Muscle of leg (tissue), 11 donors: ENCODE measurements around the gene CPXM2. TPM values are rescaled to one million over a fixed set of nuclear protein-coding genes. Genes with fewer than 3 reads are reported as not detected.

Experiments used
- DNase-seq: peaks from one replicate; pipeline ENCODE4 v3.0.0; 2013
- H3K27ac ChIP-seq: one replicate; pipeline ENCODE4 v1.5.1; 2013; ENCODE audit warnings: mild to moderate bottlenecking, low read length, control low read depth
- H3K27me3 ChIP-seq: one replicate; pipeline ENCODE4 v1.6.1; 2013; ENCODE audit warnings: low read length; ENCODE audit not compliant: control insufficient read depth, insufficient read depth
- H3K36me3 ChIP-seq: one replicate; pipeline ENCODE4 v1.6.1; 2013; ENCODE audit warnings: low read length; ENCODE audit not compliant: control insufficient read depth, insufficient read depth
- H3K4me1 ChIP-seq: one replicate; pipeline ENCODE4 v1.6.1; 2013; ENCODE audit warnings: low read length; ENCODE audit not compliant: control insufficient read depth, insufficient read depth
- H3K4me3 ChIP-seq: one replicate; pipeline ENCODE4 v1.5.1; 2013; ENCODE audit warnings: low read length, control low read depth
- H3K9me3 ChIP-seq: replicated peaks from 2 replicates; pipeline ENCODE4 v1.6.1; 2013; ENCODE audit warnings: low read depth, low read length; ENCODE audit not compliant: control insufficient read depth
- WGBS: methylation state at CpG from one replicate; pipeline ENCODE4 v1.1.5; 2013; ENCODE audit warnings: missing lambda C conversion rate; ENCODE audit not compliant: insufficient coverage; 5-methylcytosine and 5-hydroxymethylcytosine counted together
- polyA plus RNA-seq, 8 donors: library from polyadenylated mRNA; unstranded; fragments of 120-200 nt; gene quantifications; one replicate each; pipeline versions ENCODE4 v1.2.1 to v1.2.3, GENCODE V29; 2013; ENCODE audit warnings: inconsistent platforms in 1 of 8, low replicate concordance in 1 of 8; ENCODE audit not compliant: insufficient read length in 8 of 8, insufficient read depth in 1 of 8
- total RNA-seq: library from RNA; stranded (reverse); fragments of 120-200 nt; gene quantifications from one replicate; pipeline ENCODE4 v1.2.4, GENCODE V29; 2013

Gene CPXM2
- total and polyA plus RNA-seq, 9 donors = 0.24 to 12.3 (median 3.3) TPM

DNA sequence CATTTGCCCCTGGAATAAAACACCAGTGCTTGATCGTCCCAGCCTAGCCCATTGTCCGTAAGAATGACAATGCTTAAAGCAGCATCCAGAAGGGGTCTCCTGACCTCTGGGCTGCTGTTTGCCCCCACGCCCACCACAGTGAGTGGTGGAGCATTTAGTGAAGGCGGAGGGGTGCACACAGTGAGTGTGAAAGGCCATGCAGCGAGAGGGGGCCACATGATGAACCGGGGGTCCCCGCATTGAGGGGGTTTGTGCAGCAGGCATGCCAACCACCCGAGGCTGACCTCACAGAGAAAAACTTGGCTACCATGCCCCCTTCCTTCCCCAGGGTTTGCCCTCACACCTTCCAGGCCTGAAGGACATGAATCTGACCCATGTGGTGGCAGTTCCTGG lies 28.4 kb downstream of the CPXM2 start:
- 88% methylated on average over 5 of the region's 8 CpGs for WGBS
- no peaks in the 10 kb centered on the region for H3K9me3 ChIP-seq
- H3K27me3 ChIP-seq = peaks cover 10% of the 10 kb centered on the region
- H3K36me3 ChIP-seq = no peaks in the 10 kb centered on the region
- no peaks in the 10 kb centered on the region for H3K4me1 ChIP-seq
- H3K4me3 ChIP-seq = no peak overlapping the region
- H3K27ac ChIP-seq = no peak overlapping the region
- DNase-seq = no peak

DNA sequence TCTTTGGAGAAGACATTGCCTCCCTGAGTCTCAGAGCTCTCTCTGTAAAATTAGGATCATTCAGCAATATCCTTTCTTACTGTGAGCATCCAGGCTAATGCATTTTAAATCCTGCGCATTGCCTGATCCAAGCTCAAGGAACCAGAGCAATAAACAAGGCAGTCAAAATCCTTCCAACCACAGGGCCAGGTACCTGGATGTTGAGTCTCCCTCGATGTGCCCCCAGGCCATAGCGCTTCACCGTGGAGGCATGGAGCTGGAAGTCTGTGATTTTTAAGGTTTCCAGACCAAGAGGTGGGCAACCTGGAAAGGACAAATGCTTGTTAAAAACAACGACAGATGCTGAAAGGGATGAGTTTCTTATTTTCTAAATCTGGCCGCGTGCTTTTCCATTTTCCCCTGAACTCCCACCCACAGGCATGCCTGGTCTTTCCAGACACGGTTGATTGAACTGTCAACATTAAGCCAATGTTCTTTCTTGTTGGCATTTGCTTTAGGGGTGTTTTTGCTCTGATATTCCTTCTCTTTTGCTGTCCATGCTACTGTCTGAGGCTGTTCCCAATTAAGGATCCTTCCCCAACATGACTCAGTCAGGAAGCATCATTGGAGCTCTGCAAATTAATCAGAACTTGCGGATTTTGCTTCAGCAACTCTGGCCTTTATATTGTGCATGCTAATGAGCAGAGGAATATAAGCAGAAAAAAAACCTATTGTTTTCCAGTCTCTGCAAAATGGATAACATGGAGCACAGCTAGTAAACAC lies 29.0 kb downstream of the CPXM2 start:
- no peaks in the 10 kb centered on the region for H3K9me3 ChIP-seq
- WGBS = 71% methylated on average over 1 of the region's 9 CpGs
- H3K27ac ChIP-seq = no peak overlapping the region
- H3K27me3 ChIP-seq = peaks cover 11% of the 10 kb centered on the region
- DNase-seq = no peak
- H3K36me3 ChIP-seq = no peaks in the 10 kb centered on the region
- H3K4me1 ChIP-seq = peaks cover 3% of the 10 kb centered on the region
- H3K4me3 ChIP-seq = no peak overlapping the region

DNA sequence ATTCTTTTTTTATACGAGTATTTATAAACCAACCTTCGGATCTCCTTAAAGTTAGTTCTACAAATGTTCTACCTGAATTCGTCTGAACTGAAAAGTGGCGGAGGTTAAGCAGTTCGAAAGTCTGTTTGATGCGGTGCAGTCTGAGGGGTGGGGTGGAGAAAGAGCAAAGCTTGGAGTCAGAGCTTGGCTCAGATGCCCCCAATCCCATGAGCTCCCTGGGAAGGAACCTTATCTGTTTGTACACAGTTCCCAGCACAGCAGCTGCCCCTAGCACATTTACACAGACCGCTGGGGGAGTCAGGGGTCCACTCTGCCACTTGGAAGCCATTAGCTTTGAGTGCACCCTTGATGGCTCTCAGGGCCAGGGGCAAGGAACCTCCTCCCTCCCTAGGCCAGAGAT lies 30.8 kb downstream of the CPXM2 start:
- no peaks in the 10 kb centered on the region for H3K36me3 ChIP-seq
- no peak overlapping the region for H3K27ac ChIP-seq
- H3K4me3 ChIP-seq = no peak overlapping the region
- peaks cover 12% of the 10 kb centered on the region for H3K27me3 ChIP-seq
- no peaks in the 10 kb centered on the region for H3K9me3 ChIP-seq
- H3K4me1 ChIP-seq = peaks cover 3% of the 10 kb centered on the region
- no CpG with 5 or more reads among the region's 7 CpGs for WGBS
- DNase-seq = no peak

DNA sequence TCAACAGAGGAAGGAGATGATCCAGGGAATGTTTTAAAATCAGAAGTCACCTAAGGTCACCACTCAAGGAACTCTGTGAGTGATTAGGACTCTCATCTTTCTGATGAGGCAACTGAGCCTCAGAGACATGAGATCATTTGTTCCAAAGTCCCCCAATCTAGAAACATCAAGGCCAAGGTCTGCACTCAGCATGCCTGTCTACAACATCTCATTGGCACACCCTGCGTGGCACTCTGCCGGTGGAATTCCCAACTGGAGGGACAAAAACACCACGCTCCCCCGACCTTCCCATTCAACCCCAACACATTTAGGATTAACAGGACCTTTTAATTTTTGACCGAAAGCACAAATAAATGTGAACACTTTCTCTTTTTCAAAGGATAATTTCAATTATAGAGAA lies 31.4 kb downstream of the CPXM2 start:
- Histone ChIP-seq H3K9me3 (no peaks in the 10 kb centered on the region), H3K36me3 (no peaks in the 10 kb centered on the region), H3K27me3 (peaks cover 15% of the 10 kb centered on the region), H3K4me1 (peaks cover 3% of the 10 kb centered on the region), H3K27ac (no peak overlapping the region), H3K4me3 (no peak overlapping the region)
- WGBS = 100% methylated on average over 2 of the region's 5 CpGs
- no peak for DNase-seq

DNA sequence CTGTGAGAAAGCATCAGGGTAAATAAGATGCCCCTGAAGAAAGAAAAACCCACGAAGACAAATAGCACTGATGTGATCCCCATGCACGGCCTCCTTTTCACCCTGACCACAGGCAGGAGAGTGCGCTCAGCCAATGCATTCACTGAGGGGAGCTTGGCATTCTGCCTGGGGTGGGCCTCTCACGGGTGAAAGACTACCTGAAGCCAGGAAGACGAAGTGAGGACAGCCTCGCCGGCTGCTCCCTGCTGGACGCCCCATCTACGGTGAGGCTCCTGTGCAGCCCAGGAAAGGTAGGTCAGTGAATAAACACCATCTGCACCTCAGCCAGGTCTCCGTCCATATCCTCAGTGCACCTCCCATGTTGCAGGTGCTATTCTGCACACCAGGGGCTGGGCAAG lies 32.0 kb downstream of the CPXM2 start:
- DNase-seq = no peak
- Histone ChIP-seq H3K4me3 (no peak overlapping the region), H3K4me1 (peaks cover 3% of the 10 kb centered on the region), H3K27ac (no peak overlapping the region), H3K9me3 (no peaks in the 10 kb centered on the region), H3K27me3 (peaks cover 15% of the 10 kb centered on the region), H3K36me3 (no peaks in the 10 kb centered on the region)
- WGBS = 73% methylated on average over 9 of the region's 10 CpGs

DNA sequence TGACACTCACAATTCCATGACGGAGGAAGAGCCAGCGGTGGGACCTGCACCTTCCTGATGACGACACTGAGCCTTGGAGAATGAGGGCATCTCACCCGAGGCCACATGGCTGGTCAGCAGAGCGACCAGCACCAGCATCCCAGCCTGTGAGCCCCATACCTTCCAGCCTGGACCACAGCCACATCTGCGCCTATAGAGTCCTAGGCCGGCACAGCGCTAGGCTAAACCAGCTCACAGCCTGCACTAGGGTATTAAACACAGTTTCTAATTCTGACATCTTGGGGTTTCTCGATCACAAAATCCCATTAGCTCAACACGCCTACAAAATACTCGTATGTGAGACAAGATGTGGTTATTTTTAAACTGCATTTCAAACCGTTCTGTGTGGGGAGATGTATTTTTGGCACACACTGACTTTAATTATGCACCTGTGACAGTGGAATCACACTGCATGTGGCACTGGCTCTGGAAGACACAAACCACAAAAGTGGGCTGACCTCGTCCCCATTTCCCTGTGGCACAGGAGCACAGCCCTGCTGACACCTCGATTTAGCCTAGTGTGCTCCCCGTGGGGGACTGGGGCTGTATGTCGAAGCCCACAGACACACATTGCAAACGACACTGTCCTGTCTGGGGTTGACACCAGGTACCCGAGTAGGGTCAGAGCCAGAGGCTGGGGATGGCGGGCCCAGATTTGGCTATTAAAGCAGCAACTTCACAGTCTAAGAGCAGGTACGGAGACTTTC lies 32.5 kb downstream of the CPXM2 start:
- DNase-seq = no peak
- no peak overlapping the region for H3K27ac ChIP-seq
- WGBS = 69% methylated on average over 11 of the region's 20 CpGs

DNA sequence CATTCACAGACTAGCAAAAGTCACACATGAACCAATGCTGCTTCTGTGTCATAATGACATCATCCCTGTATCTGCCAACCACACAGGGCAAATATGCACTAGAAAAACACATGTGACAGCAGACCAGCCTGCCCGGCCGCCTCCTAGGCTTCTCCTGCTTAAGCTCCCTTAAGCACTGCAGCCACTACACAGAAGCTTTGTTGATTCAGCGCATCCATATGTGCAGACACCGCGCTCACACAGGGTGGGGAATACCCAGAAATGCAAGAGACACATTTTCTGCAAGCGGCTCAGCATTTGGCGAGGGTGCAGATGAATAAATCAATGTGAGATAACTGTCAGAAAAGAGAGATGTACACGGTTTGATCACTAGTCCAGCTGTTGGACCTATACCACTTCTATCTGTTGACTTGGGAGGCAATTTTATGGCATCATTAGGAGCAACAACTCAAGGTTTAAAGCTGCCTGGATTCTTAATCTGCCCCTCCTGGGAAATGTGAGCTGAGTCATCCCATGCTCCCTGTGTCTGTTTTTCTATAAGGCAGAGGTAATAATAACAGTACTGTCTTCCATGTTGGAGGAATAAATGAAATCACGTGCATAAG lies 33.4 kb downstream of the CPXM2 start:
- Histone ChIP-seq H3K36me3 (no peaks in the 10 kb centered on the region), H3K27ac (no peak overlapping the region), H3K27me3 (peaks cover 15% of the 10 kb centered on the region), H3K4me1 (peaks cover 3% of the 10 kb centered on the region), H3K4me3 (no peak overlapping the region), H3K9me3 (no peaks in the 10 kb centered on the region)
- WGBS = 30% methylated on average over 7 of the region's 9 CpGs
- peak; percentile 57 for DNase-seq

More for the DNA sequence above, 32.5 kb downstream of the CPXM2 start:
- Histone ChIP-seq H3K9me3 (no peaks in the 10 kb centered on the region), H3K4me3 (no peak overlapping the region), H3K27me3 (peaks cover 15% of the 10 kb centered on the region), H3K4me1 (peaks cover 3% of the 10 kb centered on the region), H3K36me3 (no peaks in the 10 kb centered on the region)

DNA sequence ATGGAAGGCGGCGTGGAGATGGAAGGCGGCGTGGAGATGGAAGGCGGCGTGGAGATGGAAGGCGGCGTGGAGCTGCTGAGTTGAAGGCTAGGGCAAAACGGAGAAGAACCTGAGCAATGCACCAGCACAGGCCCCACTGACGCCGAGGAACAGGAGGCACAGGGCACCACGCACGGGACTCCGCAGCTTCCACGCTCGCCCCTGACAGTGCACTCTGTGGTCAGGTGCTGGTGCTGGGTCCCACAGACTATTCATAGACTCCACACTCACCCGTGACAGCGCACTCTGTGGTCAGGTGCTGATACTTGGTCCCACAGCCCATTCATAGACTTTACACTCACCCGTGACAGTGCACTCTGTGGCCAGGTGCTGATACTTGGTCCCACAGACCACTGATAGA lies 34.0 kb downstream of the CPXM2 start:
- H3K27ac ChIP-seq = no peak overlapping the region
- no peak overlapping the region for H3K4me3 ChIP-seq
- 82% methylated on average over 19 of the region's 19 CpGs for WGBS
- H3K27me3 ChIP-seq = peaks cover 13% of the 10 kb centered on the region
- DNase-seq = no peak
- no peaks in the 10 kb centered on the region for H3K36me3 ChIP-seq
- peaks cover 3% of the 10 kb centered on the region for H3K4me1 ChIP-seq
- H3K9me3 ChIP-seq = no peaks in the 10 kb centered on the region

DNA sequence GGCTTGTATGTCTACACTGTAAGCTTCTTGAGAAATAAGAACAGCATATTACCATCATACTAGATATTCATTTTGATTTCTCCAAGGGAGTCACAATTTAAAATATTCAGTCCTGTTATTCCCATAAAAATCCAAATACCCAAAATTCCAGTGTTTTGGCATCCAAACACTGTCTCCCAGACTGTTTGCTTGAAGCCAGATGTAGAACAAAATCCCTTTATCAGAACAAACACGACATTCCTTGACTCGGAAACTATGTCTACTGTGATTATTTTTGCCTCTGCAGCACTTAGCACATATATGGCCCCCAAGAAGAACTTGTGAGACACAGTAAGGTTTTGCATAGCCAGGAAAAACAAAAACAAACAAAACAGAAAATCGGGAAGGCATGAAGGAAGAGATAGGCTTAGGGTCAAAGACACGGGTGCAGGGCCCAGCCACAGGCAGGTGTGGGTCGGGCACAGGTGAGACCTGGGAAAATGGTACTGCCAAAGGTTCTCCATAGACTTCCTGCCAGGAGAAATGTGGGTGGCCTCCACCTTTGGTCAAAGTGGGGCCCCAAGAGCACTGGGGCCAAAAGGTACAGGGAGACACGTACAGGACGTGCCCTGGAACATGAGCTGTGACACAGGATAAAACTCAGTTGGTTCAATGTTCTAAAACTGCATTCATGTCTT lies 36.5 kb downstream of the CPXM2 start:
- H3K4me3 ChIP-seq = no peak overlapping the region
- no peak overlapping the region for H3K27ac ChIP-seq
- peak; percentile 44 for DNase-seq
- 44% methylated on average over 4 of the region's 7 CpGs for WGBS
- peaks cover 3% of the 10 kb centered on the region for H3K4me1 ChIP-seq
- H3K9me3 ChIP-seq = no peaks in the 10 kb centered on the region
- H3K36me3 ChIP-seq = no peaks in the 10 kb centered on the region
- peaks cover 10% of the 10 kb centered on the region for H3K27me3 ChIP-seq

DNA sequence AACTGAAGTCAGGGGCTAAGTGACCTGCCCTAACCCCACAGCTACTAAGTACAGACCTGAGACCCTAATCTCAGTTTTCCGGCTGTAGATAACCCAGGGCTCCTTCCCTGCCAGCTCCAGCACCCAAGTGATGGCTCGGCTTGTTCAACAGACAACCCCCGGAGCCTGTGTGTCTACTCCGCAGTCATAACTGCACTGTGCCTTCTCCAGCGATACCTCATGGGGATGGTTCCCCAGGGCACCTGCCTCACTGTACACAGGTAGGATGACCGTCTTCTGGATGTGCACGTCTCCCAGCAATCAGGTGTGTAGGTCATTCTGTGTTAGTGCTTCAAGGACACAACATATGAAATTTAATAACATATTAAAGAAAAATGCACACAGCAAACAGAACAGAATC lies 37.1 kb downstream of the CPXM2 start:
- DNase-seq = no peak
- Histone ChIP-seq H3K27me3 (peaks cover 8% of the 10 kb centered on the region), H3K4me3 (no peak overlapping the region), H3K9me3 (no peaks in the 10 kb centered on the region), H3K4me1 (peaks cover 3% of the 10 kb centered on the region), H3K27ac (no peak overlapping the region), H3K36me3 (no peaks in the 10 kb centered on the region)
- 78% methylated on average over 5 of the region's 7 CpGs for WGBS
